HG03521 (cell line): ENCODE results near the gene IL17REL.

ENCODE experiments used
- ATAC-seq: cut with Tn5 transposase; IDR thresholded peaks from one replicate; pipeline ENCODE4 v1.9.1; 2021; ENCODE audit warnings: mild to moderate bottlenecking, moderate library complexity; ENCODE audit not compliant: unreplicated experiment

The IL17REL gene

DNA sequence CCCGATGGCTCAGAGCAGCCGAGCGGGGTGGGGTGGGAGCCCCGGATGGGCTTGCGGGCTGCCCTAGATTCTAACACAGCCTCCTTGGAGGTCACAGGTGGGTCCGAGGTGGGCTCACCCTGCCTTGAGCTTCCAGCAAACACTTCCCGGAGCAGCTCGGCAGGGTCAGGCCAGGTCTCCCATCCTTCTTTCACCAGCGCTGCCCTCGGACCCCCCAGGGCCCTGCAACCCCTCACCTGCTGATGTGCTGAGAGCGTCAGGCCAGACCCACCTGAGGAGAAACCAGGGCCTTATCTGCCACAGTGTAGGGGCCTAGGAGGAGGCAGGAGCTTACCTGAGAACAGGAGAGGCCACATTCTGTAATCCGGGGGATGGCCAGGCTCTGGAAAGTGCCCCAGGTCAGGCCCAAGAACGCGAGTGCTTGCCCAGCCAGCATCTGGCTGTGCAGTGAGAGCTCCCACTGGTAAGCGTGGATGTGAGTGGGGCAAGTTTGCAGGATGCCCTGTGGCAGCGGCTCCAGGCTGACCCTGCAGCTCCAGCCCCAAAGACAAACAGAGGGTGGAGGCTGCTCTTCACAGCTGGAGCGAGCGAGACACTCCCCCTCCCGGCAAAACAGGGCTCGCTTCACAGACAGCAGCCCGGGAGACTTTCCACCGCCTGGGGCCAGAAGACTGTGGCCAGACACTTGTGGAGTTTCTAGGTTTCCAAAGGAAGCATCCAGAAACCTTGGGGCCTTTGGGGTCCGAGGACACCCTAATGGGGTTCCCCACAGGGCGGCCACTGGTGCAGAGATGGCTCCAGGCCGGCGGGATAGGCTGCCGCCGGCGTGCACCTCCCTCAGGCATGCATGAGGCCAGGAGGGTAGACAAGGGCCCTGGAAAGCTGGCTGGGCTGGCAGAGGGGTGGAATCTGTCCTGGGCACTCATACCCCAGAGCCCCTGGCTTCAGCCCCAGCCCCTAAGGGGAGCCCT lies at the start of gene IL17REL:
TSS of gene IL17REL (minus strand) at position 555 of the 971 bp plus-strand sequence. CDS start at position 436, 119 bp downstream.
- ATAC-seq: no peak

GRCh38 chr22:50061824-50062355 lies 49.3 kb upstream of the IL17REL start:
- no peak for ATAC-seq

- ATAC-seq: no peak
Measured at GRCh38 chr22:50061141-50061823, 48.7 kb upstream of the IL17REL start.

- ATAC-seq: no peak
Measured at GRCh38 chr22:50060441-50061140, 48.0 kb upstream of the IL17REL start.

DNA sequence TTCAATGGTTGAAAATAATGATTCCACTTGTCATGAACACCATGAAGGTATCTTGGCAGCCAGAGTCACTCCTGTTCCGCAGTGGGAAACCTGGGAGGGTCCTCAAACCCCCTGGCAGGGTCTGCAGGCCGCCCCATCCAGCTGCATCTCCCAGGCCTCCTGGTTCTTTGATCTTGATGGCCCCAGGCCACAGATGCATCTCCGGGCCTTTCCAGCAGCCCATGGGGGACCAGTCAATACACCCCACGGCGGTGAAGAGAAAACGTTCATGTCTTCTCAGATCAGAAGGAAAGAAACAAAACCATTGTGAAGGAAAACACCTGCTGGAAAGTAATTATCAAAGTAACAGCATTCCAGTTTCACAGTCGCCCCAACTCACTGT lies 47.3 kb upstream of the IL17REL start:
- ATAC-seq: no peak

- no peak for ATAC-seq
Measured at GRCh38 chr22:50058906-50059880, 46.6 kb upstream of the IL17REL start.

GRCh38 chr22:50058061-50058905 lies 45.7 kb upstream of the IL17REL start, which contains the start of gene TTLL8:
TSS of gene TTLL8 (minus strand) at chr22:50058298.
- no peak for ATAC-seq

DNA sequence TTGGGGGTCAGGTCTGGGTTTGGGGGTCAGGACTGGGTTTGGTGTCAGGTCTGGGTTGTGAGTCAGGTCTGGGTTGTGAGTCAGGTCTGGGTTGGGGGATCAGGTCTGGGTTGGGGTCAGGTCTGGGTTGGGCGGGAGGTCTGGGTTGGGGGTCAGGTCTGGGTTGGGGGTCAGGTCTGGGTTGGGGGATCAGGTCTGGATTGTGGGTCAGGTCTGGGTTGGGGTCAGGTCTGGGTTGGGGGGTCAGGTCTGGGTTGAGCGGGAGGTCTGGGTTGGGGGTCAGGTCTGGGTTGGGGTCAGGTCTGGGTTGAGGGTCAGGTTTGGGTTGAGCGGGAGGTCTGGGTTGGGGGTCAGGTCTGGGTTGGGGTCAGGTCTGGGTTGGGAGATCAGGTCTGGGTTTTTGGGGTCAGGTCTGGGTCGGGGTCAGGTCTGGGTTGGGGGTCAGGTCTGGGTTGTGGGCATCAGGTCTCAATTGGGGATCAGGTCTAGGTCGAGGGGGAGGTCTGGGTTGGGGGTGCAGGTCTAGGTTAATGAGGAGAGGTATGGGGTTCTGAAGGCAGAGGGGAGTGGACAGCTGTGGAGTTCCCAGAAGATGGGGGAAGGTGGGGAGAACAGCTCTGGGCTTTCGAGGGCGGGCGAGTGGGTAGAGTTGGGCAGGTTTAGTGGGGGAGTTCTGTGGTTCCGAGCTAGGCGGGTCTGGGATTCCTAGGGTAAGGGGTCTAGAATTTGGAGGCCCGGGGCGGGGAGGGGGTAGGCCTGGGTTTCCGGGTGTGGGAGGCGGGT lies 44.9 kb upstream of the IL17REL start:
- ATAC-seq: no peak

DNA sequence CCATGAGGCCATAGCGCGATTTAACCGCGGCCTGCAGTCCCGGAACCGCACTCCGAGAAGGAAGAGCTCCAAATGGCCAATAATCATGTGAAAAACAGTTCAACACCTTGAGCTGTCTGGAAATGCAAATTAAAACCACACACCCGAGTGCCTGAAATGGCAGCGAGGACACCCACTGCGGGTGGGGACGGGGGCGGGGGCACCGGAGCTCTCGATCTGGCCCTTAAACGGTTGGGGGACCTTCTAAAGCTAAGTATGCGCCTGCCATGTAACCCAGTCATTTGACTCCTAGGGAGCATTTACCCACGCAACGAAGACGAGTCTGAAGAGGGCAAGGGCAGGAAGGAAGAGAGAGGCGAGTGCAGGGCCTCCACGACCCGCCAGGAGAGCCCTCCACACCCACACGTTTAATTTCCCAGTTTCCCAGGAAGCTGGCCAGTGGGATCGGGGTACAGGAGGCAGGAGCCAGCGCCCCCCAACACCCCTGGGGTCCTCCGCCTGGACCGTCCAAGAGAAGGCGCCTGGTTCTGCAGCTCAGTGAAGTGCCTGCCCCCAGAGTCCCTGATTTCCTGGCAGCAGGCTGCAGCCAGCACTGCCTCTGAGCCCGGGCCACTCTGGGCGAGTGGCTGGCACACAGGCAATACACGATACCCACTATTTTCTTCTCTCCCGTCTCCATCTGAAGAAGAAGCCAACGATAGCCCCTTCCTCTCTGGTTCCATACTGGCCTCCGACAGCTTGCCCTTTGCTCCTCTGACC lies 43.8 kb upstream of the IL17REL start:
- no peak for ATAC-seq

- ATAC-seq: no peak
Measured at GRCh38 chr22:50053861-50054260, 41.3 kb upstream of the IL17REL start.

DNA sequence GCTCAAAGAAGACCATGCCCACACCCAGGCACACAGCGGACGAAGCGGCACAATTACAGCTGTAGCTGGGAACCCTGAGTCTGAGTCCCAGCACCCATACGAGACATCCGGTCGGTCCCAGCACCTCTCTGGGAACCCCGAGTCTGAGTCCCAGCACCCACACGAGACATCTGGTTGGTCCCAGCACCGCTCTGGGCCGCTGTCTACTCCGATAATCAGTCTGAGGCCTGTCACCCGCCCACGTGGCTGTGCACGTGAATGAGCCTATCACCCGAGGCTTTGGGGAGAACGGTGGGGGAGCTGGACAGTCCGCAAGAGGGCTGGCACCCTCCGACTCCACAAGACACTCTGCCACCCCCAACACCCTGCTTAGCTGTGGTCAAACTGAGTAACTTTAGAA lies 39.4 kb upstream of the IL17REL start:
- no peak for ATAC-seq

- ATAC-seq: no peak
Measured at GRCh38 chr22:50049299-50050195, 37.0 kb upstream of the IL17REL start.

DNA sequence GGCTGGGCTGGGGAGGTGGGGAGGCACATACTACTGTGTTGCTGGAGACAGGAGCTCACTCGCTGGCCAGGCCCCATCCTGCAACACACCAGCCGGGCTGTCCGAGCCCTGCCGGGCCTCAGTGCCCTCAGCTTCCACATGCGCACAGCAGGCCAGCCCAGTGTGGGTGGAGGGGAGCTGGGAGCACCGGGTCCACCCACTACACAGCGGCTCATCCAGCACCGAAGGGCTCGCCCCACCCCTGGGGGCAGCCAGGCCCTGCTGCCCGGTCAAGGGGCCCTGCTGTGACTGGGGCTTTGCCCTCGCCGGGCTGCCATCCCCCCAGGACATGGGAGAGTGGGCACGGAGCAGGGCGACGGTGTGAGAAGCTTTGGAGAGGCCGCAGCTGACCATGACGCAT lies 36.3 kb upstream of the IL17REL start:
- ATAC-seq: no peak

DNA sequence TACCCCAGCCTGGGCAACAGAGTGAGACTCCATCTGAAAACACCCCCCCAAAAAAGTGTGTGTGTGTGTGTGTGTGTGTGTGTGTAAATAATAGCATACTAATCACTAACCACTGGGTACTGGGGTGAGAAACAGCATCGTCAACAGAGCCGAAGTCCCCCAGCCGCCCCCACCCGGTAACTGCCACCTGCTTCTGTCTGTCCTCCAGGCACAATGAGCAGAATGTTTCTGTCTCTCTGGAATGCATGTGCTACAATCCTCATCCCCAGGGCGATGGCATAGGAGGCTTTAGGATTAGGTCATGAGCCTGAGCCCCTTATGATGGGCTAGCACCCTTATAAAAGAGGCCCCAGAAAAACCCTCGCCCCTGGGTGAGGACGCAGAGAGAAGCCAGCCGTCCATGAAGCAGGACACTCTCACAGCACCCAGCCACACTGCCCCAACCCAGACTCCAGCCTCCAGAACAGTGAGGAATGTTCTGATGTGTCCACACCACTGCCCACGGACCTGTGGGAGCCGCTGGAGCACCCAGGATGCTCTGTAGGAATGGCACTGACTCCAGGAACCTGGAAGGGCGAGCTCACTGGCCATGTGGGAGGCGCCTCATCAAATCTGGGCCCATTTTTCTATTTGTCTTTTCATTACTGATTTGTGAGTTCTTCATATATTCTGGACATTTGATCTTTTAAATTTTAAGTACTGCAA lies 35.6 kb upstream of the IL17REL start:
- no peak for ATAC-seq

DNA sequence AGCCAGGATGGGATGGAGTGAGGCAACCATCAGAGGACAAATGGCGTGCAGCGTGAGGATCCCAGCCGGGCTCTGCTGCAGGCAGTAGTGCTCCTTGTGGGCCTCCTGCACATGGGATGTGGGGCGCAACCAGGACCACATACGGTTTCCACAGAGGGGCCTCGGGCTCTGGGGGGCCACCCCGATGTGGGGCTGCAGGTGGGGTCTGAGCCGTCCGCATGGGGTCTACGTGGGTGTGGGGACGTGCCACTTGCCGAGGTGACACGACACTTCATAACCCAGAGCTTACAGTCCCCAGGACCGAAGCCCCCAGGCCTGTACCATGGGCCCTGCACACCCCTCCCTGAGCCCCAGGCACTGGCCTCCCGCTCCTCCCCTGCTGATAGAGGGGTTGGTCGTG lies 34.8 kb upstream of the IL17REL start:
- no peak for ATAC-seq
